ENCODE data around the gene C7orf25. TPM values are rescaled to one million over a fixed set of nuclear protein-coding genes. Genes with fewer than 3 reads are reported as not detected.

C7orf25 gene
- total RNA-seq, 1 experiment from 2014 or later: 2.7 TPM

GRCh38 chr7:42924223-42924838, 12.5 kb upstream of the C7orf25 start:
- no TSS peak for BruUV-seq (replicated peaks)
- H3K36me3 Mint-ChIP-seq (ENCODE audit: insufficient read depth, unreplicated experiment): peaks cover 60% of the 10 kb centered on the region
- Histone ChIP-seq H3K27me3 (replicated peaks; ENCODE audit: control insufficient read depth, insufficient read depth, low read length) (no peaks in the 10 kb centered on the region), H3K9me3 (no peaks in the 10 kb centered on the region), H3K4me1 (peaks cover under 1% of the 10 kb centered on the region; the same call in 1 of the 2 replicates), H3K4me3 (ENCODE audit: low read depth, low read length) (no peak overlapping the region), H3K36me3 (ENCODE audit: control insufficient read depth, insufficient read depth, low read length) (peaks cover 1% of the 10 kb centered on the region; the same call in 1 of the 2 replicates)
- no peak overlapping the region for H3K4me3 Mint-ChIP-seq (ENCODE audit: unreplicated experiment)
- CTCF ChIA-PET: no interaction called here
- H3K27me3 Mint-ChIP-seq (ENCODE audit: insufficient read depth, unreplicated experiment): no peaks in the 10 kb centered on the region
- peaks cover 8% of the 10 kb centered on the region for H3K4me1 Mint-ChIP-seq (ENCODE audit: low read depth, unreplicated experiment)
- DNase-seq: no peak
- TF ChIP-seq CTCF (IDR thresholded peaks at IDR 0.05; ENCODE audit: insufficient read depth in 1 of 2, low read depth in 1 of 2, low read length in 1 of 2, severe bottlenecking in 1 of 2, unreplicated experiment in 1 of 2): no peak
- H3K9me3 Mint-ChIP-seq (ENCODE audit: unreplicated experiment): no peaks in the 10 kb centered on the region
- intact Hi-C loops (cut with micrococcal nuclease; ENCODE audit: unreplicated experiment): no loop called here
- H3K27ac Mint-ChIP-seq (ENCODE audit: unreplicated experiment): no peak overlapping the region
- POLR2A ChIA-PET: interaction anchor here (0.9 kb wide), 1 partner anchor 8 kb away, joined by 8 read pairs; no protein-coding TSS in a partner anchor

GRCh38 chr7:42922017-42922753, 10.3 kb upstream of the C7orf25 start:
- Histone ChIP-seq H3K4me1 (no peaks in the 10 kb centered on the region), H3K4me3 (ENCODE audit: low read depth, low read length) (no peak overlapping the region), H3K9me3 (no peaks in the 10 kb centered on the region), H3K27me3 (replicated peaks; ENCODE audit: control insufficient read depth, insufficient read depth, low read length) (no peaks in the 10 kb centered on the region), H3K36me3 (ENCODE audit: control insufficient read depth, insufficient read depth, low read length) (peaks cover 1% of the 10 kb centered on the region; the same call in 1 of the 2 replicates)
- H3K9me3 Mint-ChIP-seq (ENCODE audit: unreplicated experiment): no peaks in the 10 kb centered on the region
- H3K4me1 Mint-ChIP-seq (ENCODE audit: low read depth, unreplicated experiment): no peaks in the 10 kb centered on the region
- peaks cover 72% of the 10 kb centered on the region for H3K36me3 Mint-ChIP-seq (ENCODE audit: insufficient read depth, unreplicated experiment)
- no peak for DNase-seq
- ChIA-PET POLR2A (no interaction called here), CTCF (no interaction called here)
- no peak overlapping the region for H3K27ac Mint-ChIP-seq (ENCODE audit: unreplicated experiment)
- BruUV-seq (replicated peaks): no TSS peak
- intact Hi-C loops (cut with micrococcal nuclease; ENCODE audit: unreplicated experiment): no loop called here
- H3K4me3 Mint-ChIP-seq (ENCODE audit: unreplicated experiment): no peak overlapping the region
- TF ChIP-seq CTCF (IDR thresholded peaks at IDR 0.05; ENCODE audit: insufficient read depth in 1 of 2, low read depth in 1 of 2, low read length in 1 of 2, severe bottlenecking in 1 of 2, unreplicated experiment in 1 of 2): no peak
- H3K27me3 Mint-ChIP-seq (ENCODE audit: insufficient read depth, unreplicated experiment): no peaks in the 10 kb centered on the region

GRCh38 chr7:42915356-42915755, 3.5 kb upstream of the C7orf25 start:
- 0 out of 2 replicates have a peak, but pooled peaks cover 6% of the 10 kb centered on the region for H3K4me1 ChIP-seq
- no peak for DNase-seq
- H3K9me3 ChIP-seq: no peaks in the 10 kb centered on the region
- no peaks in the 10 kb centered on the region for H3K9me3 Mint-ChIP-seq (ENCODE audit: unreplicated experiment)
- no peak overlapping the region for H3K27ac Mint-ChIP-seq (ENCODE audit: unreplicated experiment)
- peaks cover 57% of the 10 kb centered on the region for H3K36me3 Mint-ChIP-seq (ENCODE audit: insufficient read depth, unreplicated experiment)
- no peak for TF ChIP-seq CTCF (IDR thresholded peaks at IDR 0.05; ENCODE audit: insufficient read depth in 1 of 2, low read depth in 1 of 2, low read length in 1 of 2, severe bottlenecking in 1 of 2, unreplicated experiment in 1 of 2)
- intact Hi-C loops (cut with micrococcal nuclease; ENCODE audit: unreplicated experiment): no loop called here
- H3K4me1 Mint-ChIP-seq (ENCODE audit: low read depth, unreplicated experiment): peaks cover 8% of the 10 kb centered on the region
- POLR2A ChIA-PET: no interaction called here
- no peak overlapping the region for H3K4me3 Mint-ChIP-seq (ENCODE audit: unreplicated experiment)
- no peak overlapping the region for H3K4me3 ChIP-seq (ENCODE audit: low read depth, low read length)
- peaks cover 1% of the 10 kb centered on the region; the same call in 1 of the 2 replicates for H3K36me3 ChIP-seq (ENCODE audit: control insufficient read depth, insufficient read depth, low read length)
- no peaks in the 10 kb centered on the region for H3K27me3 Mint-ChIP-seq (ENCODE audit: insufficient read depth, unreplicated experiment)
- no TSS peak for BruUV-seq (replicated peaks)
- no peaks in the 10 kb centered on the region for H3K27me3 ChIP-seq (replicated peaks; ENCODE audit: control insufficient read depth, insufficient read depth, low read length)
- CTCF ChIA-PET: no interaction called here
